Measurements from ENCODE around the gene COG7.

The COG7 gene

DNA sequence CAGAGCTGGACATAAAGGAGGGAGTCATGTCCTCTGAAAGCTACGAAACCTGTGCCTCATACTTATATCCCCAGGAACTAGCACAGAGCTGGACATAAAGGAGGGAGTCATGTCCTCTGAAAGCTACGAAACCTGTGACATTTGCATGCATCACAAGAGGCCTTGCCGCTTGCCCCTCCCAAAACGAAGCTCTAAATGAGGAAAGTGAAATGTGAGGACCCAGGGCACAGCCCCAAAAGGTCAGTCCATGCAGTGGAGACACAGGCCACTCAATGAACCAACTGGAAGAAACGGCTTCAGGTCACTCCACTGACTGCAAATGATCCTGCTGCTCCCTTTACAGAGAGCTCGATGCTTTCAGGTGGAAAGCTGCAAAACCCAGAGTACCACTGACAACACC is 38.3 kb downstream of the COG7 start (continued):
- no peak for TF ChIP-seq ZNF449 (tag by site-specific recombination; IDR thresholded peaks at IDR 0.05)
- no peak for TF ChIP-seq ZNF146 (tag by site-specific recombination; IDR thresholded peaks at IDR 0.05)
- no peak for TF ChIP-seq ZNF37A (tag by site-specific recombination; IDR thresholded peaks at IDR 0.05)
- TF ChIP-seq ZNF114 (tag by site-specific recombination; IDR thresholded peaks at IDR 0.05), result no peak
- TF ChIP-seq ZNF184 (tag by site-specific recombination; IDR thresholded peaks at IDR 0.05), result no peak
- TF ChIP-seq ZNF623 (tag by site-specific recombination; IDR thresholded peaks at IDR 0.05), result no peak
- TF ChIP-seq ZSCAN5A (tag by site-specific recombination; IDR thresholded peaks at IDR 0.05), result no peak

DNA sequence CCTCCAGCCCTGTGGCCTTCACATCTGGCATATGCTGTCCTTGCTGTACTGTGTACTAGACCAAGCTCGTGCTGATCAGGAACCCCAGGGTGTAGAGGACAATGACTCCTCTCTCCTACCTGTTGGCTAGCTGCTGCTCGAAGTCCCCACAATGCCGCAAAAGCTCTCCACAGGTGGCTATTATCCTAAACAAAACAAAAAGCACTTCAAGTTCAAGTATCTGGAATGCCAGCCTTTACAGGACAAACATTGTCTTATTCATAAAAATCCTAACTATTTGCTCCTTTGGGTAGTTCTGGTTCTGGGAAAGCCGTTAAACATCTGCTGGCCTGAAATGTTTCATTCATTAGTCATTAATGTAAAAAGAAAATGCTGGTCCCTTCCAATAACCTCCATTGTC is 42.8 kb downstream of the COG7 start:
- peaks cover 3 to 52% of the 10 kb centered on the region in 2 experiments; a peak in 2 of 3 replicates for H3K36me3 ChIP-seq (ENCODE audit: control insufficient read depth in 2 of 2, insufficient read depth in 1 of 2, low read length in 2 of 2)
- ChIA-PET POLR2A (no interaction called here), CTCF (interaction anchor here (0.6 to 1.3 kb wide), 3 partner anchors 24 to 233 kb away, joined by 4 to 6 read pairs (median 5); no protein-coding TSS in a partner anchor)
- TF ChIP-seq, protein P1, sequence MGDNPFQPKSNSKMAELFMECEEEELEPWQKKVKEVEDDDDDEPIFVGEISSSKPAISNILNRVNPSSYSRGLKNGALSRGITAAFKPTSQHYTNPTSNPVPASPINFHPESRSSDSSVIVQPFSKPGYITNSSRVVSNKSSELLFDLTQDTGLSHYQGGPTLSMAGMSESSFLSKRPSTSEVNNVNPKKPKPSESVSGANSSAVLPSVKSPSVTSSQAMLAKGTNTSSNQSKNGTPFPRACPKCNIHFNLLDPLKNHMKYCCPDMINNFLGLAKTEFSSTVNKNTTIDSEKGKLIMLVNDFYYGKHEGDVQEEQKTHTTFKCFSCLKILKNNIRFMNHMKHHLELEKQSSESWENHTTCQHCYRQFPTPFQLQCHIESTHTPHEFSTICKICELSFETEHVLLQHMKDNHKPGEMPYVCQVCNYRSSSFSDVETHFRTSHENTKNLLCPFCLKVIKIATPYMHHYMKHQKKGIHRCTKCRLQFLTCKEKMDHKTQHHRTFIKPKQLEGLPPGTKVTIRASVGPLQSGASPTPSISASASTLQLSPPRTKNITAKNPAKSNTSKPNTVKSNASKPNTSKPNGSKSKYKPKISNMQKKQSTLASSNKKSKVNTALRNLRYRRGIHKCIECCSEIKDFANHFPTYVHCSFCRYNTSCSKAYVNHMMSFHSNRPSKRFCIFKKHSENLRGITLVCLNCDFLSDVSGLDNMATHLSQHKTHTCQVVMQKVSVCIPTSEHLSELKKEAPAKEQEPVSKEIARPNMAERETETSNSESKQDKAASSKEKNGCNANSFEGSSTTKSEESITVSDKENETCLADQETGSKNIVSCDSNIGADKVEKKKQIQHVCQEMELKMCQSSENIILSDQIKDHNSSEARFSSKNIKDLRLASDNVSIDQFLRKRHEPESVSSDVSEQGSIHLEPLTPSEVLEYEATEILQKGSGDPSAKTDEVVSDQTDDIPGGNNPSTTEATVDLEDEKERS (tag by site-specific recombination; IDR thresholded peaks at IDR 0.05), result no peak
- TF ChIP-seq SCRT1 (tag by site-specific recombination; IDR thresholded peaks at IDR 0.05; ENCODE audit: borderline replicate concordance) (peak; percentile 70; the same call in 1 of the 2 replicates), OSR2 (tag by site-specific recombination; IDR thresholded peaks at IDR 0.05) (0 out of 2 replicates have a peak, but pooled peaks have one; percentile 10), ZIC2 (tag by site-specific recombination; IDR thresholded peaks at IDR 0.05) (peak; percentile 38; the same call in 1 of the 2 replicates), GLI2 (tag by site-specific recombination; IDR thresholded peaks at IDR 0.05; ENCODE audit: borderline replicate concordance, low read depth) (no peak), SCRT2 (tag by site-specific recombination; IDR thresholded peaks at IDR 0.05) (peak; percentile 89), MZF1 (tag by site-specific recombination; IDR thresholded peaks at IDR 0.05; ENCODE audit: borderline replicate concordance) (no peak), ZSCAN4 (tag by site-specific recombination; IDR thresholded peaks at IDR 0.05) (no peak), ZNF10 (tag by site-specific recombination; IDR thresholded peaks at IDR 0.05) (no peak)
- no peaks in the 10 kb centered on the region for H3K4me1 ChIP-seq (ENCODE audit: control insufficient read depth, insufficient read depth, low read length)
- H3K9me3 ChIP-seq (ENCODE audit: control insufficient read depth, insufficient read depth, low read depth, low read length), result no peaks in the 10 kb centered on the region
- no peak overlapping the region for H3K27ac ChIP-seq (ENCODE audit: extremely low read depth, low read depth, low read length)
- no peak overlapping the region for H3K4me3 ChIP-seq (ENCODE audit: low read depth, low read length)

GRCh38 chr16:23409522-23409921 is 43.5 kb downstream of the COG7 start:
- peaks cover 10 to 51% of the 10 kb centered on the region in 2 experiments; a peak in 2 of 3 replicates for H3K36me3 ChIP-seq (ENCODE audit: control insufficient read depth in 2 of 2, insufficient read depth in 1 of 2, low read length in 2 of 2)
- H3K4me3 ChIP-seq (ENCODE audit: low read depth, low read length), result no peak overlapping the region
- ChIA-PET CTCF (interaction anchor here (1.3 kb wide), 1 partner anchor 25 kb away, joined by 6 read pairs; no protein-coding TSS in a partner anchor), POLR2A (no interaction called here)
- H3K4me1 ChIP-seq (ENCODE audit: control insufficient read depth, insufficient read depth, low read length), result no peaks in the 10 kb centered on the region; the same call in 1 of the 2 replicates
- no peak overlapping the region for H3K27ac ChIP-seq (ENCODE audit: extremely low read depth, low read depth, low read length)
- H3K9me3 ChIP-seq (ENCODE audit: control insufficient read depth, insufficient read depth, low read depth, low read length), result no peaks in the 10 kb centered on the region
- TF ChIP-seq ZNF2 (tag by site-specific recombination; IDR thresholded peaks at IDR 0.05) (no peak), ZNF18 (tag by site-specific recombination; IDR thresholded peaks at IDR 0.05) (no peak), ZNF501 (tag by site-specific recombination; IDR thresholded peaks at IDR 0.05) (no peak), ZNF660 (tag by site-specific recombination; IDR thresholded peaks at IDR 0.05) (no peak), ZNF626 (tag by site-specific recombination; IDR thresholded peaks at IDR 0.05) (no peak), ZBTB10 (tag by site-specific recombination; IDR thresholded peaks at IDR 0.05) (no peak), IKZF3 (tag by site-specific recombination; IDR thresholded peaks at IDR 0.05) (no peak)
